GM23338 (cell line): ENCODE results near the gene GOLGA6C. TPM values are rescaled to one million over a fixed set of nuclear protein-coding genes. Genes with fewer than 3 reads are reported as not detected.

ENCODE experiments used
- ATAC-seq: fragments of 200-7000 bp; cut with Tn5 transposase; 3 replicates; pipeline ENCODE4 v1.9.1; 2020
- DNase-seq: peaks from one replicate; pipeline ENCODE4 v3.0.0-alpha.2; 2015; ENCODE audit warnings: low spot score
- H2AFZ ChIP-seq: fragments of 200-600 bp; sonication (generic); 2 replicates; pipeline ENCODE4 v1.8.0; 2016; ENCODE audit warnings: antibody characterized with exemption, mild to moderate bottlenecking, moderate library complexity
- H3F3A ChIP-seq: fragments of 200-600 bp; sonication (generic); replicated peaks from 2 replicates; pipeline ENCODE4 v1.8.0; 2017; ENCODE audit warnings: antibody characterized with exemption, mixed run types, low read depth
- H3K27ac ChIP-seq: fragments of 200-600 bp; sonication (generic); 2 replicates; pipeline ENCODE4 v1.6.1; 2016; ENCODE audit warnings: low read depth
- H3K27me3 ChIP-seq: fragments of 200-600 bp; sonication (generic); 2 replicates; pipeline ENCODE4 v1.8.0; 2016; ENCODE audit warnings: mild to moderate bottlenecking, mixed run types, moderate library complexity; ENCODE audit not compliant: insufficient read depth
- H3K36me3 ChIP-seq: fragments of 200-600 bp; sonication (generic); 2 replicates; pipeline ENCODE4 v1.8.0; 2016; ENCODE audit warnings: mild to moderate bottlenecking; ENCODE audit not compliant: insufficient read depth
- H3K4me1 ChIP-seq: fragments of 200-600 bp; sonication (generic); 2 replicates; pipeline ENCODE4 v1.8.0; 2016; ENCODE audit warnings: mild to moderate bottlenecking, moderate library complexity; ENCODE audit not compliant: insufficient read depth
- H3K4me2 ChIP-seq: fragments of 200-600 bp; sonication (generic); 2 replicates; pipeline ENCODE4 v1.7.1; 2017; ENCODE audit warnings: mixed run types
- H3K4me3 ChIP-seq: fragments of 200-600 bp; sonication (generic); 2 replicates; pipeline ENCODE4 v1.6.1; 2016; ENCODE audit warnings: mixed run types
- H3K79me2 ChIP-seq: fragments of 200-600 bp; sonication (generic); replicated peaks from 2 replicates; pipeline ENCODE4 v1.8.0; 2017; ENCODE audit warnings: mild to moderate bottlenecking; ENCODE audit not compliant: insufficient read depth
- H3K9me2 ChIP-seq: fragments of 200-600 bp; sonication (generic); 2 replicates; pipeline ENCODE4 v1.8.0; 2017; ENCODE audit not compliant: insufficient read depth
- H4K20me1 ChIP-seq: fragments of 200-600 bp; sonication (generic); replicated peaks from 2 replicates; pipeline ENCODE4 v1.8.0; 2017; ENCODE audit warnings: mild to moderate bottlenecking; ENCODE audit not compliant: insufficient read depth
- H3K27ac Mint-ChIP-seq: 2 replicates; pipeline ENCODE4 v1.8.0; 2020; ENCODE audit warnings: inconsistent platforms, mild to moderate bottlenecking, moderate library complexity, mixed read lengths
- H3K27me3 Mint-ChIP-seq: 3 replicates; pipeline ENCODE4 v1.8.0; 2022; ENCODE audit warnings: low read depth, mild to moderate bottlenecking, moderate library complexity, mixed read lengths, inconsistent platforms; ENCODE audit not compliant: insufficient read depth, poor library complexity
- H3K36me3 Mint-ChIP-seq: 3 replicates; pipeline ENCODE4 v1.8.0; 2021; ENCODE audit warnings: low read depth, mild to moderate bottlenecking, inconsistent platforms, moderate library complexity, mixed read lengths
- H3K4me1 Mint-ChIP-seq: 3 replicates; pipeline ENCODE4 v1.8.0; 2020; ENCODE audit warnings: mild to moderate bottlenecking, inconsistent platforms, mixed read lengths
- H3K4me3 Mint-ChIP-seq: 3 replicates; pipeline ENCODE4 v1.8.0; 2021; ENCODE audit warnings: moderate library complexity, mild to moderate bottlenecking, inconsistent platforms, mixed read lengths
- H3K9me3 Mint-ChIP-seq: 3 replicates; pipeline ENCODE4 v1.8.0; 2020; ENCODE audit warnings: moderate library complexity, mild to moderate bottlenecking, inconsistent platforms, mixed read lengths
- CREB1 ChIP-seq: fragments of 250-450 bp; sonication (Bioruptor Pico); IDR thresholded peaks from 2 replicates; pipeline ENCODE4 v1.5.0; 2020; ENCODE audit warnings: low read depth, mild to moderate bottlenecking, moderate library complexity
- CTCF ChIP-seq, 2 experiments: fragments of 200-600 bp in 1 of 2; sonication (generic) in 1 of 2; conservative IDR thresholded peaks; 2 replicates each; pipeline versions ENCODE4 v1.5.1 to v1.6.1; 2016 to 2017; ENCODE audit warnings: antibody characterized with exemption in 2 of 2, low read depth in 2 of 2, mild to moderate bottlenecking in 2 of 2, moderate library complexity in 1 of 2
- EZH2phosphoT487 ChIP-seq: fragments of 200-600 bp; sonication (generic); IDR thresholded peaks from one replicate; pipeline ENCODE4 v1.8.1; 2018; ENCODE audit warnings: antibody characterized with exemption; ENCODE audit not compliant: unreplicated experiment
- NANOG ChIP-seq: IDR thresholded peaks from 2 replicates; pipeline ENCODE4 v1.6.1; 2016; ENCODE audit warnings: antibody characterized with exemption, borderline replicate concordance
- POLR2AphosphoS5 ChIP-seq: IDR thresholded peaks from 2 replicates; pipeline ENCODE4 v1.6.1; 2016; ENCODE audit warnings: antibody characterized with exemption, low read depth
- REST ChIP-seq: IDR thresholded peaks from one replicate; pipeline ENCODE4 v1.6.1; 2018; ENCODE audit warnings: antibody characterized with exemption; ENCODE audit not compliant: unreplicated experiment
- ZNF114 ChIP-seq: fragments of 250-450 bp; sonication (Bioruptor Pico); IDR thresholded peaks from 2 replicates; pipeline ENCODE4 v1.5.0; 2020; ENCODE audit warnings: mild to moderate bottlenecking, moderate library complexity
- ZNF462 ChIP-seq: fragments of 250-450 bp; sonication (Bioruptor Pico); IDR thresholded peaks from 2 replicates; pipeline ENCODE4 v1.5.0; 2020; ENCODE audit warnings: mild to moderate bottlenecking, moderate library complexity
- polyA plus RNA-seq: library from polyadenylated mRNA; unstranded; fragments of >200 nt; fragmentation: Nextera tagmentation; extraction: Ambion mirVana; gene quantifications from 2 replicates; pipeline ENCODE4 v1.2.1, GENCODE V29; 2016
- total RNA-seq: library from RNA; depleted of rRNA; stranded (reverse); fragments of >200 nt; shearing (Covaris generic); gene quantifications from 2 replicates; pipeline ENCODE4 v1.2.3, GENCODE V29; 2014

Gene GOLGA6C
- total and polyA plus RNA-seq, 2 experiments from 2014 or later: 0.34 to 1.3 TPM

- H3K4me3 Mint-ChIP-seq: no peak overlapping the region
- H3K4me3 ChIP-seq: no peak overlapping the region
- ATAC-seq: no peak
Measured at GRCh38 chr15:75249726-75250125, 8.4 kb upstream of the GOLGA6C start.

More at GRCh38 chr15:75249726-75250125, 8.4 kb upstream of the GOLGA6C start:
- Histone ChIP-seq H2AFZ (no peak overlapping the region), H3K27me3 (no peaks in the 10 kb centered on the region), H4K20me1 (no peaks in the 10 kb centered on the region), H3K9me2 (no peaks in the 10 kb centered on the region), H3K27ac (no peak overlapping the region), H3K4me1 (peaks cover 29% of the 10 kb centered on the region), H3K4me2 (no peak overlapping the region), H3F3A (0 out of 2 replicates have a peak, but pooled peaks cover 4% of the 10 kb centered on the region), H3K79me2 (no peaks in the 10 kb centered on the region), H3K36me3 (no peaks in the 10 kb centered on the region)
- TF ChIP-seq POLR2AphosphoS5 (no peak), ZNF462 (no peak), EZH2phosphoT487 (no peak), NANOG (no peak), ZNF114 (no peak), REST (no peak), CTCF (conservative IDR thresholded peaks at IDR 0.05; ENCODE audit: low read depth in 2 of 2) (no peak), CREB1 (CRISPR knock-in tag) (no peak)
- Mint-ChIP-seq H3K36me3 (no peaks in the 10 kb centered on the region), H3K27ac (peak overlapping the region; percentile 36; the same call in 1 of the 2 replicates), H3K9me3 (no peaks in the 10 kb centered on the region), H3K4me1 (peaks cover 40% of the 10 kb centered on the region), H3K27me3 (peaks cover 11% of the 10 kb centered on the region)
- no peak for DNase-seq
